ENCODE measurements around the gene LRRTM4. TPM values are rescaled to one million over a fixed set of nuclear protein-coding genes. Genes with fewer than 3 reads are reported as not detected.

Gene LRRTM4
- total and polyA plus RNA-seq, 10 of the 15 experiments (the other 5 are each of a cell fraction or from before 2014, with no cell fraction given) = 0.01 to 1.0 TPM; not detected in 8

GRCh38 chr2:77007686-77008085, 514.5 kb downstream of the LRRTM4 start:
- no TSS peak for BruUV-seq (replicated peaks)
- in situ Hi-C loops (cut with MboI) (no loop called here), intact Hi-C loops (cut with micrococcal nuclease; ENCODE audit: unreplicated experiment) (no loop called here)
- CTCF ChIA-PET = interaction anchor here (0.7 kb wide), 1 partner anchor 9 kb away, joined by 3 read pairs; no protein-coding TSS in a partner anchor
- no peak for DNase-seq (ENCODE audit: low read depth, low spot score)
- no peak overlapping the region for H2AFZ ChIP-seq (ENCODE audit: control insufficient read depth, low read depth, low read length)
- no peaks in the 10 kb centered on the region for H3K36me3 ChIP-seq (ENCODE audit: control insufficient read depth in 2 of 2, insufficient read depth in 2 of 2, low read length in 1 of 2)
- POLR2A ChIA-PET = no interaction called here
- no peak overlapping the region for H3K4me2 ChIP-seq (ENCODE audit: control insufficient read depth, insufficient read depth)
- no peak for TF ChIP-seq BCL11A (IDR thresholded peaks at IDR 0.05; ENCODE audit: low read depth, low read length)
- no peak for TF ChIP-seq NFIC (IDR thresholded peaks at IDR 0.05; ENCODE audit: low read depth, low read length)
- no peak for TF ChIP-seq GATAD2B (conservative IDR thresholded peaks at IDR 0.05; ENCODE audit: low read depth)
- TF ChIP-seq PRDM15 (CRISPR knock-in tag; IDR thresholded peaks at IDR 0.05) = no peak
- no peak for TF ChIP-seq SP1 (IDR thresholded peaks at IDR 0.05; ENCODE audit: low read depth, low read length)
- no peak for TF ChIP-seq TCF7 (IDR thresholded peaks at IDR 0.05; ENCODE audit: borderline replicate concordance)
- TF ChIP-seq RFX5 (IDR thresholded peaks at IDR 0.05; ENCODE audit: low read depth, low read length) = no peak
- TF ChIP-seq SUPT20H (IDR thresholded peaks at IDR 0.05; ENCODE audit: borderline replicate concordance, control insufficient read depth, low read depth, low read length) = no peak
- TF ChIP-seq NFYA (IDR thresholded peaks at IDR 0.05; ENCODE audit: borderline replicate concordance, low read depth, low read length) = no peak
- no peak for TF ChIP-seq RBBP5 (conservative IDR thresholded peaks at IDR 0.05)
- no peak for TF ChIP-seq IRF4 (IDR thresholded peaks at IDR 0.05; ENCODE audit: low read depth, low read length)
- TF ChIP-seq ZNF207 (IDR thresholded peaks at IDR 0.05; ENCODE audit: borderline replicate concordance) = no peak
- TF ChIP-seq CEBPZ (IDR thresholded peaks at IDR 0.05; ENCODE audit: low read depth, low read length) = no peak
- TF ChIP-seq YY1 (IDR thresholded peaks at IDR 0.05; ENCODE audit: low read depth, low read length) = no peak
- no peaks in the 10 kb centered on the region for H4K20me1 ChIP-seq (ENCODE audit: control insufficient read depth, insufficient read depth)
- H3K79me2 ChIP-seq (ENCODE audit: control insufficient read depth, insufficient read depth, low read length) = no peaks in the 10 kb centered on the region
- H3K9ac ChIP-seq (ENCODE audit: control insufficient read depth, insufficient read depth, low read length) = no peak overlapping the region
- RAD21 ChIA-PET (ENCODE audit: unreplicated experiment) = no interaction called here
- no peaks in the 10 kb centered on the region for H3K9me3 ChIP-seq (replicated peaks; ENCODE audit: control insufficient read depth, insufficient read depth, low read length)
- no peak for FAIRE-seq
- no peak overlapping the region for H3K27ac ChIP-seq (ENCODE audit: control insufficient read depth, insufficient read depth)
- SMC1A ChIA-PET (ENCODE audit: uncharacterized antibody, unreplicated experiment) = interaction anchor here (0.9 kb wide), 1 partner anchor 10 kb away, joined by 3 read pairs; no protein-coding TSS in a partner anchor
- H3K27me3 ChIP-seq (replicated peaks in 1 of 2; ENCODE audit: control insufficient read depth in 2 of 2, insufficient read depth in 2 of 2, low read length in 1 of 2) = no peaks in the 10 kb centered on the region
- no peaks in the 10 kb centered on the region for H3K4me1 ChIP-seq (ENCODE audit: control insufficient read depth, insufficient read depth, low read length)
- no peak for ATAC-seq
- WGBS (ENCODE audit: insufficient coverage, insufficient replicate concordance, low lambda C conversion rate, missing lambda C conversion rate) = 25% methylated on average over 2 of the region's 2 CpGs
- no peak overlapping the region for H3K4me3 ChIP-seq

All from GM12878 (cell line).